Islet precursor cell (in vitro differentiated cells): ENCODE data around the gene ZBTB2.
"Not testable (repeated sequence)": the region's sequence is repeated elsewhere in the genome, so short reads cannot be mapped to it uniquely, and the experiment has no call there.

ENCODE experiments used
- DNase-seq: peaks from one replicate; pipeline ENCODE4 v3.0.0-alpha.2; 2018

Gene ZBTB2

DNA sequence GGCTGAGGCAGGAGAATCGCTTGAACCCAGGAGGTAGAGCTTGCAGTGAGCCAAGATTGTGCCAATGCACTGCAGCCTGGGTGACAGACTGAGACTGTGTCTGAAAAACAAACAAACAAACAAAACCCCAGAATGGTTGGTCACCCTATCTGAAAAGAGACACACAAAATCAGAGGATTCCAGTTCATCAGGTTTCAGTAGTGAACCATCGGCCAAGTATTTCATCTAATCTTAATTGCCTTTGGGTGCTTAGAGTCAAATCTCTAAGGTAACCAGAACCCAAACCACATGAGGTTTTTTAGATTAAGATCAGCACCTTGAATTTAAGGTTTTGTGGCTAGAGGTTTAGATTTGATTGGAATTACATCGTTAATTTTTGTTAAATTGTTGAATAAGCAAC is 8.3 kb upstream of the ZBTB2 start:
- DNase-seq, result no peak

DNA sequence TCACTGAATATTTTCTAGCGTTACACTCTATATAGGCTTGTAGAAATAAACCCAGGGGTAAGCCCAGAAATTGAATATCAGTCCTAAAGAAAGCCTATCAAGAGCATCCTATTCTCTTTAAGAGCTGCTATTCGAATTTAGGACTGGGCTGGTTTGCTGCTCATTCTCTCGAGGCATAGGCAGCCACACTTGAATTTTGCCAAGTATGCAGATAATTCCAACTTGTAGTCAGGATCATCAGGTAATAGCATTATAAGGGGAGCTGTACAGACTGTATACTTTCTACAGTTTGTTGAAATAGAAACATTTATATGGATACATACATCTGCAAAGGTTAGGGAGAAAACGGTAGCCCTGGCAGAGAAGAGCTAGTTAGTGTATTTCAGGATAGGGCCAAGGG is 2.1 kb upstream of the ZBTB2 start:
- no peak for DNase-seq

DNA sequence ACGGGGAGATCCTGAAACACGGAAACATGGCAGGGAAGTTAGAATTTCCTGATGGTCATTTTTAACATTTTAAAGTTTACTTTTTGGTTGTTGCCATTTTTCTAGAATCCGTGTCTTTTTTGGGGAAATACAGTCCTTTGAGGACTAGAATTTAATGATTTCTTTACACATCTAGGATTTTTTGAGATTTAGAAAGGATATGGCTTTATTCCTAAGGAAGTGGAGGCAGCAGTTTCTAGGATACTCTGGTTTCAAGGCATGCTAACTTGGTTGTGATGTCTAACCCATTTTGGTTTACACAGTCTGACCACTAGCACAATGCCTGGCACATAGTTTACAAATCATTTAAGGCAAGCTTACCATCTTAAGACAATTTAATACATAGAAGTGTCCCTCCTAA is 1.1 kb upstream of the ZBTB2 start:
- no peak for DNase-seq

DNA sequence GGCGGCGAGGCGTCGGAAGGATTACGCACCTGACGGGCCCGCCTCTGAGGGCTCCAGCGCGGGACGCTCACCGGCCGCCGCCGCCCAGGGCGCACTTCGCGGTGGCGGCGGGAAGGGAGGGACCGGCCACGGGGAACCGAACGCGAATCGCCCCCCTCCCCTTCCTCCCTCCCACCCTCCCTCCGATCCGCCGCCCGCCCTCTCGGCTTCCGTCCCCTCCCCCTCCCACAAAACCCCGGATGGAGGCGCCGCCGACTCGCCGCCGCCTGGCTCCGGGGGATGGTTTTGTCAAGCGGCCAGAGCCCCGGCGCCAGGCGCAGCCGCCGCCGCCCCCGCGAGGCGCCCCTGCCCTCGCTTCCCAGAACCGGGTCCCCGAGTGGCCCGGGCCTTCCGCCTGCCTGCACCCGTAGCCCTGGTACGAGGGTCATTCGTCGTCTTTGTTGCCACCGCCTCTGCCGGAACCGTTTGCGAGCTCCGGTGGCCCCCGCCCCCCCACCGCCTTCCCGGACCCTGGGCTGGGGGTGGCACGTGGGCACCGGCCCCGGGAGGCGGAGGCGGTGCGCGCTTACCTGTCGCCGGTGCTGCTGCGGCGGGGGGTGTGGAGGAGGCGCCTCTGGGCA is 398 bp downstream of the ZBTB2 start:
- DNase-seq, result peak; percentile 86

DNA sequence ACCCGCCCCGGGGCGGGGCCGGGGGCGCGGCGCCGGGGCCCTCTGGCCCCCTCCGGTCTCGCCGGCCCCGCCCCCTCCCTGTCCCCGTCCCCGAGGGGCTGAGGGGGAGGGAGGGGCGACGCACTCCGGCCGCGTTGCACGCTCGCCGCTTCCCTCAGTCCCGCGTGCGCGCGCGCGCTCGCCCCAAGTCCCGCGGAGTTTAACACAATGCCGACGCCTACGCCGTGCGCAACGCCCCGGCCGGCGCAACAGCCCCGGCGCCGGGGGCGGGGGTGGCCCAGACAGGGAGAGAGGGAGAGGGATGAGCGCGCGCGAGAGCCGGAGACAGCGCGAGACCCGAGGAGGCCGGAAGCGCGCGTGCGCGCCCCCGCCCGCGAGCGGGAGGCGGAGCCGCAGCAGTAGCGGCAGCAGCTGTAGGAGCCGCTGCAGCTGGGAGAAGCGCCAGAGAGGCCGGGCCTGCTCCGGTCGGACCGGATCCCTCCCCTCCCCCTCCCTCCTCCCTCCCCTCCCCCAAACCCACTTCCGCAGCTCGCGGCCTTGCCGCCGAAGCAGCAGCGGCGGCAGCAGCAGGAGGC is 996 bp downstream of the ZBTB2 start:
- peak; percentile 99 for DNase-seq

DNA sequence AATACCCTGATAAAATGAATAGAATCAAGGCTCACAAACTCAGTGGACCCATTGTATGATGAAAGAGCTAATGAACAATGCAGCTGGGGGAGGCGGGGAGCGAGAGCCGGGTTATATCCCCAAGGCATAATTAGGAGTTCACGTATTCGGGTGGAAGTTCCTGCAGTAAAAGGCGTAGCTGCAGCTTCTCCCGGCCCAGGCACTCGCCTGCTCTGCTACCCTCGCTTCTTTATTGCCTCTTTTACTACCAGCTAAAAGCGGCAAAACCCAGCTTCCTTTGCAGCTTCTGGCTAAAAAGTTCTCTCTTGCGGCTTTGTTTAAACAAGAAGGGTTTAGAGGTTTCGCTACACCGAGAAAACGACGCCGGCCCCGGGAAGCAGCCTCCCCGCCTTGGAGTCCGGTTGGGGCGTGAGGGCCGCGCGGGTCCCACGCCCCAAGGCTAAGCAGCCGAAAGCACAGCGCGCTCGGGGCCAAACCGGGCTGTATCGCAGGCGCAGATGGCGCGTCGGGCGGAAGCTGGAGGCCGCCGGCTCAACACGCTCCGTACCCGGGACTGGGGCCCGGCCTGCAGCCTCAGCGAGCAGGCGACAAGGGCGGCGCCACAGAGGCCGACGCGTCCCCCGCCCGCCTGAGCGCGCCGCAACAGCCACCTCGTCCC is 1.6 kb downstream of the ZBTB2 start:
- DNase-seq, result peak; percentile 85

DNA sequence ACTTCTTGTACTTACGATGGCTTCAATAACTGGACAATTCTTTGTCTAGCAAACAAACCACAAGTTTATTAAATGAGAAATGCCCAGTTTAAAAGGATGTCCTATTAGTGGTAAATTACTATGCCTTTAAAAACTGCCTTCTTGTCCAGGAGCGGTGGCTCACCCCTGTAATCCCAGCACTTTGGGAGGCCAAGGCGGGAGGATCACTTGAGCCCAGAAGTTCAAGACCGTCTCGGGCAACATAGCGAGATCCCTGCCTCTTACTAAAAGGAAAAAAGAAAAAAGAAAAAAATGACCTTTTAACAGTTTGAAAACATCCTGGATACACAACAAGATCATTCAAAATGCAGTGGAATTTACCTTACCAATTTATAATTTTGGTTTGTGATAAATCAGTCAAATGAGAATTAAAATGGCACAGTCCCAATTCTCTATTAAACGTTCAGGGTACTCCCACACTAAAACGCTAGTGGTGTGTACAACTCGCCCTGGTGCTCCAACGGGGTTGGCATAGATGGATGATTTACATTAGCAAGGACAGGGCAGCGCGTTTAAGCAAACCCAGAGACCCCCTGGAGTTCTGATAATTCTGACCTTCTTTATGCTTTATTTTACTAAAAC is 2.3 kb downstream of the ZBTB2 start:
- no peak for DNase-seq

DNA sequence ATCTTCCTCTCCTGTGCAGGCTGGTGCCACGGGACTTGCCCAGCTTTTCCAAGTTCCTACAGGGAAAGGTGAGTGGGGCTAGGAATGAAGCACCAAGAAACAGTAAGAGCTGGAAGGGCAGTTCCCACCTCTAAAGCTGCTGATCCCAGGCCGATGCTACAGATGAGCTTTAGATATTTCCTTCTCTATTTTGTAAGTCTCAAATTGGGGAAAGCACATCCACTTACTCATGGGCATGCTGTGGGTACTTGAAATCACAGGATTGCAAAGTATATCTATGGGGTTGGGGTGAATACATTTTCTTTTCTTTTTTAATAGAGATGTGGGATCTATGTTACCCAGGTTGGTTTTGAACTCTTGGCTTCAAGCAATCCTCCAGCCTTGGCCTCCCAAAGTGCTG is 3.1 kb downstream of the ZBTB2 start:
- no peak for DNase-seq

DNA sequence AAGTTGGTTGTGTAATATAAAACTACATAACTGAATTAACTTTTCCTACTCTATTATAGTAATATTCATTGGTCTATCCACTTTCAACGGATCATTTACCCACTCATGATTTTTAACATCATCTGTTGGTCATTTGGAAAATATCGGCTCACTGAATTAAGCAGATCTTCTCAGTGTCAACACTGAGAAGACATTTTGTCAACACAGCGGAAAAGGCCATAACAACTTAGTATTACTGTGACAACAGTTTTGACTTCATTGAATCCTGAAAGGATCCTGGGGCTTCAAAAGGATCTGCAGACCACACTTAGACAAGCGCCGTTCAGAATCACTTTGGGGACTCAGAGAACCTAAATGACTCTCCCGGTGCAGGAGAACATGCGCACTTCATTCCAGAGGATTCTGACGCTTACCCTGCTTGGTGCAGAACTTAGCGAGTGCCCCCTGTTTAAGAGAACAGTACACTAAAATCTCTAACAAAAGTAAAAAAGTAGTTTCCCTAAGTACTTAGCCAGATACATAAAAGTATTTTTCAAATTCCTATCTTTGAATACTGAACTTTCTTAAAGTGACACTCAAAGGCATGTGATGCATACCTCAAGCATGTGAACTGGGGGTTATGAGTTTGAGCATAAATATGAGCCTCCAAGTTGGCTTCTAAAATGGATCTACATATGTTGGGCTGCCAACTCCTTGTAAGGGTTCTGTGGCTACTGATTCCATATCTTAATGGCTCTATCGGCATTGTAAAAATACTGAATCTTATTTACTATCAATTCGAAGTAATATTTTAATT is 4.0 kb downstream of the ZBTB2 start:
- no peak for DNase-seq

DNA sequence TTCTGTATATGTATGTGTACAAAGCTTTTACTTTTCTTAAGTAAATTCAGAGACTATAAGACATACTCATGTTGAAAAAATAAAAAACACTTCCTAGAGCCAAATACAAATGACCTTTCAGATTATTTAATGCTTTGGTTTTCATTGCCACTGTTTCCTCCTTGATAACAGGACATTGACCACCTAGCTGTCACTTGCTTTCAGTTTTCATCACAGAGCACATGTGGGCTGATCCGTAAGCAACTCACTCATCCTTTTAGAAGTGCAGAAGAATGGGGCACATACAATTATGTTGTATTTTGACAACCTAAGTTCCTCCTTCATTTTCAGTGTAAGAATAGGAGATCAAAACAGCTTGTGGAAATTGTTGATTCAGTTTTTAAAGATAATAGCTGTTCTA is 6.2 kb downstream of the ZBTB2 start:
- DNase-seq, result no peak

DNA sequence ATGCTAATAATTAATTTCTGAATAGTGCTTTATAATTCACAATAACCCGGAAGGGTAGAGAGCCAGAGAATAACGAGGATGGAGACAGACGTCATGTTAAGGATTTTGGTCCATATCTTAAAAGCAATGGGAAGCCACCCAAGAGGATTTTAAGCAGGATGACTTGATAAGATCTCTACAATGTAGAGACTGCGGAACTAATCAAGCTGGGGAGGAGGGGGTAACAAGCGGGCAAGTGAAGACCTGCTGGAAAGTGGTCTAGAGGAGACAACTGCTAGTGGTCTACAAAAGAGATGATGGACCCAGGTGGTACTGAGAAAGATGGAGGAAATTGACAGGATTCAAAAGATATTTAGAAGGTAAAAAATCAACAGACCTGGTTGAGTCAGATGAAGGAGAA is 7.2 kb downstream of the ZBTB2 start:
- DNase-seq, result no peak

DNA sequence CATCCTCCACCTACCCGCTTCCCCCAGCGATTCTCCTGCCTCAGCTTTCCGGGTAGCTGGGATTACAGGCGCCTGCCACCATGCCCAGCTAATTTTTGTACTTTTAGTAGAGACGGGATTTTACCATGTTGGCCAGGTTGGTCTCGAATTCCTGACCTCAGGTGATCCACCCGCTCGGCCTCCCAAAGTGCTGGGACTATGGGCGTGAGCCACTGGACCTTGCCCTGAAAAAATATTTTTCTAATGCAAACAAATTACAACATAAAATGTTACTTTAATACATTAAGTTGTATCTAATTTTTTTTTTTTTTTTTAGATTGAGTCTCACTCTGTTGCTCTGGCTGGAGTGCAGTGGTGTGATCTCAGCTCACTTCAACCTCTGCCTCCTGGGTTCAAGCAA is 8.7 kb downstream of the ZBTB2 start:
- not testable (repeated sequence) for DNase-seq

DNA sequence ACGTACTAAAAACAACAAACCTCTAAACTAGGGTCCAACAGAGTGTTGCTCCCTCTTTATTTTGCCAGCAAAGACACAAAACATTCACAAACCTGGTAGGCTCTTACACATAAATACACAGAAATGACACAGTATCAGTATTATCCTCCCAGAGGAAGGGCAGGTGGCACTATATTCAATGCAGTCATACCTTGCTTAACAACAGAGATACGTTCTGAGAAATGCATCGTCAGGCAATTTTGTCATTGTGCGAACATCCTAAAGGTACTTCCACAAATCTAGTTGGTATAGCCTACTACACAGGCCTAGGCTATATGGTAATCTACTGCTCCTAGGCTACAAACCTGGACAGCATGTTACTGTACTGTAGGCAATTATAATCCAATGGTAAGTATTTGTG is 9.6 kb downstream of the ZBTB2 start:
- no peak for DNase-seq

DNA sequence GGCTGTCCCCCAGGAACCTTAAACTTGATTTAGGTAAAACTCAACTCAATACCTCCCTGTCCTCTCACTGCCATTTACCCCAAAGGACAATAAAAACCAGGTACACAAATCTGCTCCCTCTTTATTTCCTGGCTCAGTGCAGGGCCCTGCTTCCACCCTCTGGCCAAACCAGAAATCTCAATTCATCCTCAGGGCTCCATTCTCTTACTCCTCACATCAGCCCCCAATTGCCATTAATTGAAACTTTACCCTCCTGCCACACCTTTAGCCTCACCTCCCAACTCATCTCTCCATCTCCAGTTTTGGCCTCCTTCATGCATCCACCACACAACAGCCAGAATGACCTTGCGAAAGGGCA is 10.5 kb downstream of the ZBTB2 start:
- DNase-seq, result no peak

DNA sequence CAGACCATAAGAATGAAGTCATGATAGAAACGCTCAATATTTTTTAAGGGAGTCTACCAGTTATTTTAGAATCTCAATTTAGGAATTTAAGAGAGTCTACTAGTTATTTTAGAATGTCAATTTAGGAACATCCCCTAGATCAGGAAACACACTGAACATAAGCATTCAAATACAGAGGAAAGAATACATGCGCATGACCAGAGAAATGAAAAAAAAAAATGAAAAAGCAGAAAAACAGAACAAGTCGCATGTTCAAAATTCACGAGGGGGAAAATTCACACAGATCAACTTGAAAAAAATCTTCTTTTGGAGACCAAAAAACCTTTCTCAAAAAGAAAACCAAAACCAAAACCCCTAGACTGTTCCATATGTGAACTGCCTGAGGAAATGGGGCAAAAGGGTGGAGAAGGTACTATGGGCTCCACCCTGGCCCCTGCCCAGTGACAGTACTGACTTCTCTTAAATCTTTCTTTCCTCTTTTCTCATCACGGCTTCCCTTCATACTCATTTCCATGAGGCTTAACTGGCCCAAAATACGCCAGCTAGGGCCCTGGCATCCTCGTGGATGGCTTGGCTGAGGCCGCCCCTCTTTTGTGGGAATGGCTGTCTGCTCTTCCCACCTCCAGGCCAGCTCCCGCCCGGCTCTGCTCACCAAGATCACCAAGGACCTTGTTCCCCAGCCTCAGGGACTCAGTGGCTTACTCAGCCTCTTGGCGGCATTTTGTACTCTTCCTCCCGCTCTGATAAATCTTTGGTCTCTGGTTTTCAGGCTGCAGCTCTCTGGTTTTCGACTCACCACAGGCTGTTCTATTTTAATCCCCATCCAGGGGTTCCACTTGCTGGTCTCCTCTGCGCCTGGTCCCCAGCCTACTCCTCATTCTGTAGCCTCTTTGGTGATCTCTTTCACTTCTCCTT is 11.2 kb downstream of the ZBTB2 start:
- peak; percentile 57 for DNase-seq

DNA sequence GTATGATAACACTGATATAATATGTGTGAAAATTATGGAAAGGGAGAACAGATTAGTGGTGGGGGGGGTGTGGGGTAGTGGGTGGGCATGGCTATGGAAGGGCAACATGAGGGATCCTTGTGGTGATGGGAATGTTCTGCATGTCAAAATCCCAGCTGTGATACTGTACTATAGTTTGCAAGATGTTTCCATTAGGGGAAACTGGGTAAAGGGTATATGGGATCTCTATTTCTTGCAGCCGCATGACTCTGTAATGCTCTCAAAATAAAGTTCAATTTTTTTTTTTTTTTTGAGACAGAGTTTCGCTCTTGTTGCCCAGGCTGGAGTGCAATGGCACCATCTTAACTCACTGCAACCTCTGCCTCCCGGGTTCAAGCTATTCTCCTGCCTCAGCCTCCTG is 14.3 kb downstream of the ZBTB2 start:
- no peak for DNase-seq

DNA sequence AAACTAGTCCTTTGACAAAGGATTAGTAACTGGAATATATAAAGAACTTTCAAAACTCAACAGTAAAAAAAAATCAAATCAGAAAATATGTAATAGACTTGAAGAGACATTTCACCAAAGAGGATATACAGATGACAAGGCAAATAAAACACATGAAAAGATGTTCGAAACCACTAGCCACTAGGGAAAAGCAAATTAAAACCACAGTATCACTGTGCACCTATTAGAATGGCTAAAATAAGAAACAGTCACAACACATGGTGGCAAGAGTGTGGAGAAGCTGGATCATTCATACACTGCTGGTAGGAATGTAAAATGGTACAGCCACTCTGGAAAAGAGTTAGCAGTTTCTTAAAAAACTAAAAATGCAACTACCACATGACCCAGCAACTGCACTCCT is 14.9 kb downstream of the ZBTB2 start:
- DNase-seq, result no peak

DNA sequence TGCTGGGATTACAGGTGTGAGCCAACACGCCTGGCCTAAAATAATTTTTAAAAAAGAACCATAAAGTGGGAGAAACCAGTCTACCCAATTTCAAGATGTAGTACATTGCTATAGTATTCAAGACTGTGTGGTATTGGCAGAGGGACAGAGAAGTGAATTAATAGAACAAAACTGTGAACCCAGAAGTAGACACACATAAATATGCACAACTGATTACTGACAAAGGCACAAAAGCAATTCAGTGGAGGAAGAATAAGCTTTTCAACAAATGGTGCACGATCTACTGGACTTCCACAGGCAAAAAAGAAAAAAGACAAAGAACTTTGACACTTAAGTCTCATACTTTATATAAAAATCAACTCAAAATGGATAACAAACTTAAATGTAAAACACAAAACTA is 15.5 kb downstream of the ZBTB2 start:
- DNase-seq, result no peak

DNA sequence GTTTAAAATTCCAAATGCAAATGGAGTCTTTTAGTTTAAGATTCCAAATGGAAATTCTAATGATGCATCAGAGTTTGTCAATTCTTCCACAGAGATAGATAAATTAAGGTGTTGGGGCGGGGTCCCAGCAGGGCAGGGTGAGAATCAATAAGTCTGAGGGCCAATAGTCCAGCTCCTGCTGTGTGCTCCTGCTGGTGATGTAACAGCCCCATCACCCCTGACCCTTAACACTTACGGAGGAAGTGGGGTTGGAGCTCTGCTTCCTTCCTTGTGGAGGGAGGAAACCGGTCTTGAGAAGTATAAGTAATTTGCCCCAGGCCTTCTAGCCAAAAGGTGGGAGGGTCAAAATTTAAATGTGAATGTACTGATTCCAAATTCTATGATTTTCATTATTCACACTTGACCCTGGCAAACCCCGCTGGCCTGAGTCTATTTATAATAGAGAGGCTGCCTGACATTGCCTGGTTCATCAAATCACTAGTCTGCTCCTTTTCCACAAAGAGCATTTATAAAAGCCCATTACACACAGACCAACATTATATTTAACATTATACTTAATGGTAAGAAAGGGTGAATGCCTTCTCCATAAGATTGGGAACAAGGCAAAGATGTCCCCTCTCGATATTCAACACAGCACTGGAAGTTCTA is 17.2 kb downstream of the ZBTB2 start:
- peak; percentile 74 for DNase-seq

DNA sequence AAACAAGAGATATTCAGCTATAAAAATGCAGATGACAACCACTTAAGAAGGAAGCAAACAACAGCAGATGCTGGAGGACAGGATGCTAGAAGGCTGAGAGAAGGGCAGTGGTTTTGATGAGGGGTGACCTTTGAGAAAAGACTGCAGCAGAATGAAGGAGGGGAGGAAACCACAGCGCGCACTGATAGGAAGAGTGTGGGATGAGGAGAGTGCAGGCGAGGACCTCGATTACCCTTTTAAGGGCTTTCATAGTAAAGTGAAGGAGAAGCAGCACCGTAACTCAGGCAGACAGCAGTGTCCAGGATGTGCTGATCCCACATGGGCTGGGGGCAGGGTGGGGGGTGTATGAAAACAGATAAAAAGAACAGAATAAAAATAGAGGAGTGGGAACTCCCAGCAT is 19.2 kb downstream of the ZBTB2 start:
- DNase-seq, result no peak

DNA sequence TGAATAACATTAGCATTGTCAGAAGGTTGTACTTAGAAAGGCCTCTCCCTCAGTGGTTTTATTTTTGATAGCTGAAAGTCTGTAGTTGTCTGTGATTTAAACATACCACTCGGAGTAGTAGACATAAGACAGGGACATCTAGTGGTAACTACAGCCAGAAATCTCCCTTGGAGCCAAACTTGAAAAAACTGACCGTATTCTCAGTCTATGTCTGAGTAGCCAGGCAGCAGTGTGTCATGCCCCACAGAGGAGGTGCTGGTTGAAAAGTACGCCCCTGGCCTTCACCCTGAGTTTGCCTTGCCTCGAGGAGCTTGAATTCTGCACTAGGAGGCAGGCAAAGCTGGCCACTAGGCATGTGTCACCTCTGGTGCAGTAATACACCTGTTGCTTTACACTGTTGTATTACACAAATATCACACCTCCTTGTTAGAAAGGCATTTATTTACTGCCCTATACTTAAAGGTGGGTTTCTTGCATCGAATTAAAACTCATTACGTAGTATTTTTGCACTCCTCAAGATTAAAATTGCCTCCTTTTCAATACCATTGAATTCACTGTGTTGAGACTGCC is 20.8 kb downstream of the ZBTB2 start:
- no peak for DNase-seq

DNA sequence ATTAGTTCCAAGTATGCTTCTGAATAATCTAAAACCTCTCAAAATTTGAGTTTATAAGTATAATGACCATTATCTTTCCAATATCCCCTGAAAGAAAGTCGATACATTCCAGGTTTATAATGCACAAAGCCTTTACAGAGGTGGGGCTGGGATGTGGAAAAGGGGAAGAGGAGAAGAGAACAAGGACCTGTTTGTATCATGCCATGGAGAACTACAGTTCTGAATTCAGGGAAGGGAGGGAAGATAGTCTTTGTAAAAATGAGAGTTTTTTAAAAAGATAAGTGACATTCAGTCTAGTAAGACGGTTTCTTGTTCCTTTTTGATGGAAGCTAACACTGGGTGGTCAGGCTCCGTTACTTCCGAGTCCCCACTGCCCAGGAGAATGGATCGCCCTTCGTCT is 26.1 kb downstream of the ZBTB2 start:
- DNase-seq, result no peak
